ENCODE results near the gene BATF3. TPM values are rescaled to one million over a fixed set of nuclear protein-coding genes. Genes with fewer than 3 reads are reported as not detected.

BATF3 gene
- total RNA-seq, 4 donors from 2014 or later, result 2.2 to 9.0 (median 3.4) TPM

- WGBS, 2 donors, result 63 to 76% methylated on average over 1 of the region's 1 CpG
- TF ChIP-seq POLR2A (IDR thresholded peaks at IDR 0.05) (no peak), EP300 (IDR thresholded peaks at IDR 0.05) (no peak), CTCF (IDR thresholded peaks at IDR 0.05) (no peak)
Measured at GRCh38 chr1:212701910-212702309, 2.3 kb upstream of the BATF3 start.

GRCh38 chr1:212700892-212701819 lies 1.5 kb upstream of the BATF3 start:
- H3K4me3 ChIP-seq, result peak overlapping the region; percentile 51 to 62 (median 56)
- peaks cover 0 to 28% (median 10%) of the 10 kb centered on the region in 4 donors for H3K4me1 ChIP-seq
- TF ChIP-seq CTCF (IDR thresholded peaks at IDR 0.05) (no peak), POLR2A (IDR thresholded peaks at IDR 0.05) (no peak), EP300 (IDR thresholded peaks at IDR 0.05) (no peak)
- 10 to 13% methylated on average over 26 to 27 of the region's 27 CpGs for WGBS, 2 donors
- H3K9me3 ChIP-seq, result no peaks in the 10 kb centered on the region
- H3K36me3 ChIP-seq, result no peaks in the 10 kb centered on the region
- peak in 1 of 2 donors; percentile 57 for DNase-seq (ENCODE audit: low spot score in 2 of 2)
- H3K27ac ChIP-seq, result peak overlapping the region; percentile 50 to 82 (median 70)
- H3K27me3 ChIP-seq, result no peaks in the 10 kb centered on the region

More at GRCh38 chr1:212701910-212702309, 2.3 kb upstream of the BATF3 start:
- H3K36me3 ChIP-seq, result no peaks in the 10 kb centered on the region
- H3K9me3 ChIP-seq, result no peaks in the 10 kb centered on the region
- no peak for DNase-seq (ENCODE audit: low spot score in 2 of 2)
- H3K4me1 ChIP-seq, result peaks cover 0 to 28% (median 10%) of the 10 kb centered on the region in 4 donors
- H3K27ac ChIP-seq, result no peak overlapping the region
- H3K27me3 ChIP-seq, result no peaks in the 10 kb centered on the region
- H3K4me3 ChIP-seq, result no peak overlapping the region

GRCh38 chr1:212700223-212700891 lies 717 bp upstream of the BATF3 start:
- DNase-seq (ENCODE audit: low spot score in 2 of 2), result no peak
- TF ChIP-seq POLR2A (IDR thresholded peaks at IDR 0.05), result no peak
- TF ChIP-seq EP300 (IDR thresholded peaks at IDR 0.05), result no peak
- TF ChIP-seq CTCF (IDR thresholded peaks at IDR 0.05), result no peak
- H3K4me1 ChIP-seq, result peaks cover 0 to 28% (median 10%) of the 10 kb centered on the region in 4 donors
- H3K36me3 ChIP-seq, result no peaks in the 10 kb centered on the region
- H3K27ac ChIP-seq, result peak overlapping the region; percentile 50 to 82 (median 70)
- peak overlapping the region; percentile 51 to 62 (median 56) for H3K4me3 ChIP-seq
- WGBS, 2 donors, result 0% methylated on average over 13 to 16 of the region's 56 CpGs
- no peaks in the 10 kb centered on the region for H3K27me3 ChIP-seq
- no peaks in the 10 kb centered on the region for H3K9me3 ChIP-seq

- no peaks in the 10 kb centered on the region for H3K36me3 ChIP-seq
- TF ChIP-seq CTCF (IDR thresholded peaks at IDR 0.05) (peak; percentile 35 to 64 (median 52)), POLR2A (IDR thresholded peaks at IDR 0.05) (no peak), EP300 (IDR thresholded peaks at IDR 0.05) (no peak)
- 1 to 2% methylated on average over 13 to 18 of the region's 42 CpGs for WGBS, 2 donors
- no peaks in the 10 kb centered on the region for H3K27me3 ChIP-seq
- H3K27ac ChIP-seq, result peak overlapping the region in 3 of 4 donors; percentile 50 to 82 (median 63)
- H3K4me1 ChIP-seq, result peaks cover 0 to 28% (median 10%) of the 10 kb centered on the region in 4 donors
- peak overlapping the region; percentile 50 to 62 (median 52) for H3K4me3 ChIP-seq
- H3K9me3 ChIP-seq, result no peaks in the 10 kb centered on the region
- DNase-seq (ENCODE audit: low spot score in 2 of 2), result peak in 1 of 2 donors; percentile 26
Measured at GRCh38 chr1:212699104-212699624, 476 bp downstream of the BATF3 start.
